ENCODE results near the gene CCDC171.
"Not testable (repeated sequence)": the region's sequence is repeated elsewhere in the genome, so short reads cannot be mapped to it uniquely, and the experiment has no call there.

Gene CCDC171

DNA sequence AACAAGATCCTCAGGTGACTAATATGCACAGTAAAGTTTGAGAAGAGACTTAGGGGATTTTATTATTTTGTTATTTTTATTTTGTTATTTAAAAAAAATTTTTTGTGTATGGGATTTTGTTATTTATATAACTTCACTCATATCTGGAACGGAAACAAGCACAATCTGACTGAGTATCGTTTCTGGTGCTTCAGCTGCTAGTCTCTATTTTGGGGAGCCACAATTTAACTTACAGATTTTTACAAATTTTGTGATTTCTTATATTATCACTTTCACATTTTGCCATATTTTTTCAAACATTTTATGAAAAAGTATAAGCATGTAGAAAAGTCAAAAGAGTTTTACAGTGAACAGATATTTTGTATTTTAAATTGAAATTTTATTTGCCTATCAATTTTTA, 208.7 kb downstream of the CCDC171 start:
- DNase-seq (ENCODE audit: low read depth in 2 of 2): no peak

DNA sequence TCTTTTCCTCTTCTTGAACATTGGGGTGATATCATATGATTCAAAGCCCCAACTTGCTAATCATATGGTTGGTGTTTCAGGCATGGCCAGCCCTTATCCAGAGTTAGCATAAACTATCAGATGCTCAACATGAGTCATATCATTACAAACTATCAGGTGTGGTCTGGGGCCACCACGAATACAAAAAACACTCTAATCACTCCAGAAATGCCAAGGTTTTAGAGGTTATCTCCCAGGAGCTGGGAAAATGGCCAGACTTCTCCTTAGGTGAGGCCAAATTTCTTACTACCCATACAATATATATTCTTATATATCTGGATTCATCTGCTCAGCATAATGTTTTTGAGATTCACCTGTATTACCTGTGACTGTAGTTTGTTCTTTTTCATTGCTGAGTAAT, 210.5 kb downstream of the CCDC171 start:
- no peak for DNase-seq (ENCODE audit: low read depth in 2 of 2)

DNA sequence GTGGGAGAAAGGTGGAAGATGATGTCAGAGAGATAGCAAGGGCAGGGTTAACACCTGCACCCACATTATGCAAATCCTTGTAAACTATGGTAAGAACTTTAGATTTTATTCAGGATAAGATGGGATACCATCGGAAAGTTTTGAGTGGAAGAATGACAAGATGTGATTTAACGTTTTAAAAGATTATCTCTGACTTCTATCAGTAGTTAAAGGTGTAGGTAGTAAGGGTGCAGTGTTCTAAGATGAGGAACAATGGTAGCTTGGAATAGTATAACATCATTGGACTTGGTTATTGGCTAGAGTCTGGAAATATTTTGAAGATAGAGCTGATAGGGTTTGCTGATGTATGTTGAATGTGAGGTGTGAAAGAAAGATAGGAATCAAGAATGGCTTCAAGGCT, 211.3 kb downstream of the CCDC171 start:
- DNase-seq (ENCODE audit: low read depth in 2 of 2): no peak

DNA sequence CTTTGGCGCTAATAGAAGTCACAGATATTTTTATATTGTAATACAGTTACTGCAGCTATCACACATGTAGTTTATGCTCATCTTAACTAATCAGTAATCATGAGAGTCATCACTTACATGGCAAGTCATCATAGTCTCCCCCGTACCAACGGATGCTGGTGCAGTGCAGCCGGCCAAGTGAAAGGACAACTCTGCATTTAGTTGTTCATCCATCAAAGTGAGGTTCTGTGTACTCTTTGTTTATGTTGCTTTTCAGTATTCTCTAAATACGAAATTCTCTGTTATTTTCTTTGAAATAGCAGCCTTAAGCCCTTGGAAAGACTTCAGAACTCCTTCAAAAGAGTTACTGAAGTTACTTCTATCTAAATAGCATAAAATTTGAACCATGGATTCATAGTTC, 216.7 kb downstream of the CCDC171 start:
- DNase-seq (ENCODE audit: low read depth in 2 of 2): no peak

DNA sequence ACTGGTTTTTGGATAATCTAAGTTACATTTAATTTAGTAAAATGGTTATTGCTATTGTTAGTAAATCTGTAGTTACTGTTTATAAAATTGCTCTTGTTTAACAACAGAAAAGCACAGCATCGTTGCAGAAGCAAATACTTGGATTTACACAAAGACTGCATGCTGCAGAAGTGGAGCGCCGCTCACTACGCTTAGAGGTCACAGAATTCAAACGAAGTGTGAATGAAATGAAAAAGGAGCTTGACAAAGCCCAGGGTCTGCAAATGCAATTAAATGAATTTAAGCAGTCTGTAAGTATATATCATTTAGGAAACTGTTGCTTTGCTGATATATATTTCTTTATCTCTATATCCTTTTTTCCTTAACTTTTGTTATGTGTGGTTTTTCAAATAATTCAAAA, 226.0 kb downstream of the CCDC171 start:
- DNase-seq (ENCODE audit: low read depth in 2 of 2): no peak

DNA sequence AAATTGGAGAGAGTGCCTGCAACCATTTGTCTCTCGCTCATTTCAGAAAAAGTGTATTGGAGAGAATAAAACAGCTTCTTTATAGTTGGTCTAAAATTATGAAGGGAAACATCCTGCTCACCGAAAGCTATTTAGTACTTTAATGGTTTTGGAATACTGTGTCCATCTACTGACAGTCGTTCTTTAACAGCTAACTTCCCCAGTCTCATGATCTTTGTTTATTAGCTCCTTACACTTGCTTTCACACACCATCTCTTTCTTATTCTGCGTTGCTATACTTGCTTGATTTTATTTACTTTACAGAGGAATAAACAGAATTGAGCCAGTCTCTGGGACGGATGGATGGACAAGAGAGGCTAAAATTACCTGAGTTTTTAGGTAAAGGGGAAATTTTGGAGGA, 229.3 kb downstream of the CCDC171 start:
- DNase-seq (ENCODE audit: low read depth in 2 of 2): no peak

DNA sequence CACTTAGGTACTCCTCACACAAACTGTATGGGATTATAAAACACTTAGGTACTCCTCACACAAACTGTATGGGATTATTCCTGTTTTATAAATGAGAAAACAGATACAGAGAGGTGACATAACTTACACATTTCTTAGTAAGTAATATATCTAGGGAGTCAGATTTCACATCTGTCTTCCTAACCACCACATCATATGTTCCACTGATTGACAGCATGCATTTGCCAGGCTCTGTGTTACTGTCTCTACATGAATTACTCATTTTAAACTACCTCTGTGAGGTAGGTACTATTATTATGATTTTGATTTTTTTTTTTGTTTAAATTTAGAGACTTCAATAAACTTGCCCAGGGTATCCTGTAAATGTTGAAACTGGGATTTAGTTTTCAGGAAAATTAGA, 232.7 kb downstream of the CCDC171 start:
- DNase-seq (ENCODE audit: low read depth in 2 of 2): no peak

DNA sequence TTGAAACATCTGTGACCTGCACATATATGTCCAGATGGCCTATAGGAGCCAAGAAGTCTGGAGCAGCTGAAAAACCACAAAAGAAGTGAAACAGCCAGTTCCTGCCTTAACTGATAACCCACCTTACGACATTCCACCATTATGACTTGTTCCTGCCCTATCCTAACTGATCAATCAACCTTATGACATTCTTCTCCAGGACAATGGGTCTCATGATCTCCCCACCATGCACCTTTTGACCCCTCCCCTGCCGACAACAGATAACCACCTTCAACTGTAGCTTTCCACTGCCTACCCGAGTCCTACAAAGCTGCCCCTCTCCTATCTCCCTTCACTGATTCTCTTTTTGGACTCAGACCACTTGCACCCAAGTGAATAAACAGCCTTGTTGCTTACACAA, 233.8 kb downstream of the CCDC171 start:
- no peak for DNase-seq (ENCODE audit: low read depth in 2 of 2)

DNA sequence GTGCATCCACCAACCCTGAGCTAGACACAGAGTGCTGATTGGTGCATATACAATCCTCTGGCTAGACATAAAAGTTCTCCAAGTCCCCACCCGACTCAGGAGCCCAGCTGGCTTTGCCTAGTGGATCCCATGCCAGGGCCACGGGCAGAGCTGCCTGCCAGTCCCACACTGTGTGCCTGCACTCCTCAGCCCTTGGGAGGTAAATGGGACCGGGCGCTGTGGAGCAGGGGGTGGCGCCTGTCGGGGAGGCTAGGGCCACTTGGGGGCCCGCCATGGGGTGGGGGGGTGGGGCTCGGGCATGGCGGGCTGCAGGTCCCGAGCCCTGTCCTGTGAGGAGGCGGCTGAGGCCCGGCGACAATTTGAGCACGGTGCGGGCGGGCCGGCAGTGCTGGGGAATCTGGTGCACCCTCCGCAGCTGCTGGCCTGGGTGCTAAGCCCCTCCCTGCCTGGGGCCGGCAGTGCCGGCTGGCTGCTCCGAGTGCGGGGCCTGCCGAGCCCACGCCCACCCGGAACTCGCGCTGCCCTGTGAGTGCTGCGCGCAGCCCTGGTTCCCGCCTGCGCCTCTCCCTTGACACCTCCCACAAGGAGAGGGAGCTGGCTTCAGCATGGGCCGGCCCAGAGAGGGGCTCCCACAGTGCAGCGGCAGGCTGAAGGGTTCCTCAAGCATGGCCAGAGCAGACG, 257.5 kb downstream of the CCDC171 start:
- DNase-seq (ENCODE audit: low read depth in 2 of 2): not testable (repeated sequence)

DNA sequence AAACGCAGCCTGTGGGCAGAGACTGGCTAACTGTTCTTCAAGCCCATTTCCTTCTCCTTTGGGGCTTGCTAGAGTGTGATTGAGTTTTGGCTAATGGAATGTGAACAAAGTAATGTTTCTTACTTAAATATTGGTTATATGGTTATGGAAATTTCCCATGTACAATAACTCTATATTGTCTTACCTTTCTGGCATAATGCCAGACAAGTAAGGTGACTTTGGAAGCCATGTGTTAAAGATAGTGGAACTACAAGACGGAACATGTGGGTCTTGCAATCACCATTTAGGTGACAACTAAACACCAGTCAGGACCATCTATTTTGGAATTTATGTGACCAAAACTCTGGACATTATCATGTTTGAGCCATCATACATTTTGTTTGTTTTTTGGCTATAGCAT, 260.2 kb downstream of the CCDC171 start:
- DNase-seq (ENCODE audit: low read depth in 2 of 2): no peak

DNA sequence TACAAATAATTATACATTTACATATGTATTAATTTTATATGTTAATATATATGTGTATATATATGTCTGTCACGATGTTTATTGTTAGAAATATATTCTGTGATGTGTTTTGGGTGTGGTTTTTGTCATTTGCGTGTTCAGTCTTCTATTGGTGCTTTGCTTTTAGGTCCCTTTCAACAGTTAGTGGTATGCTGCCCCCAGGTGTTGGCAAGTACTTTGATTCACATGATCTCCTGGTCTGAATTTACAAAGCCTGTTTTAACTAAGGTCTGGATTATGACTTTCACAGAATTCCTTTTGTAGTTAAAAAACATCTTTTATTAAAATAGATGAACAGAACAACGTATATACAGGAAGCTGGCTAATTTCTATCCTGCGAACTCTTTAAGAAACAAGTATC, 271.5 kb downstream of the CCDC171 start:
- DNase-seq (ENCODE audit: low read depth in 2 of 2): no peak

DNA sequence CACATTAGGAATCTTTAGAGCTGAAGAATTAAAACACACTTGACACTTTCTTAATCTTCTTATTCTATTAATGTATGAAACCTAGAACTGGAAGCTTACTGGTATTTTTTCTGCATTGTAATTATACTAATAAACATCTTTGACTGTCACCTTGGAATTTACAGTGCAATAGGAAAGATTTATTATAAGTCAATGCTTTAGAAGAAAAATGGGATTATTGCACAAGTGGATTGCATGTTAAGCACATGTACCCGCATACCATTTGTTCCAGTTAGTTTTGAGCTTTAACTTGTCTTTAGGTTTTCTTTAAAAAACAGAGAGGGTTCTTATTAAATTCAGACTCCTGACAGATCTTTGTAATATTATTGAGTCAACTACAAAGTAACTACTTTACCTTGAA, 278.5 kb downstream of the CCDC171 start:
- DNase-seq (ENCODE audit: low read depth in 2 of 2): no peak

DNA sequence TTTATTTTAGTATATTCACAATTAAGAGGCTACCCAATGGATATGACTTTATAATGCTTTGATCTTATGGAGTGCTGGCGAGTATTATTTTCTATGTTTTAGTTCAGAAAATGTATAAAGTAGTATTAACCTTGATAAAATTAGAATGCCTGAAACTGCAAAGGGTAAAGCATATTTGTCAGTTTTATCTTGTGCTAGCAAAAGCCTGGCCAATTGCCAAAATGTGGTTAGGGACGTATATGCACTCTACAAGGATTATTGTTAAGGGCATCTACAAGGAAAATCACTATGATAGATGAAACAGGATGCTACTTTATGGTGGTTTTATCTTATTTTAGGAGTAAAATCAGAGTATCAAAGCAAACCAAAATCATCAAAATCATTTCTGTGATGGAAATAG, 281.7 kb downstream of the CCDC171 start:
- DNase-seq (ENCODE audit: low read depth in 2 of 2): no peak

DNA sequence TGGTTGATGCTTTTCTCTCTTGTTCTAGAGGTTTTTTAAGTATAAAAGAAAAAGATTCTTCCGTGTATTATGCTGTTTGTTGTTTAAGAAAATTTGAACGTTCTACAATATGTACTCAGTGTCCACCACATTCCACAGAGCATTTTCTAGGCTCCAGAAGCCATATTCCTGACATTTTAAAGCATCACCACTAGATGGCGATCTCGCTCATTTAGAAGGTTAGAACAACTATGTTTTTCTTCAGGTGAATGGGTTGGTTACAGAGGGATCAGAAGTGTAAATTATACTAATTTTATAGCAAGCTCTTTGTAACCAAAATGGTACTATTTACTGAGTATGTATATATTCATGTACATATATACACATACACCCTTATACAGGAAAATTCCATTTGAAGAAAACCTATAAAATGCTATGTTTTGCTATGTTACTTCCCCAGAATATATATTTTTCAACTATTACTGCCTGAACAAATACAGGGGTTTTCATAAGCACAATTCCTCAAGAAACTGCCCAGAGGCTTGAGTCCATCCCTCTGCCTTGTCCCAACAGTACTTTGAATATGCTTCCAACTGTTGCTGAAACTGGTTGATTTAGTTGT, 284.3 kb downstream of the CCDC171 start:
- DNase-seq (ENCODE audit: low read depth in 2 of 2): peak in 1 of 2 donors; percentile 11

DNA sequence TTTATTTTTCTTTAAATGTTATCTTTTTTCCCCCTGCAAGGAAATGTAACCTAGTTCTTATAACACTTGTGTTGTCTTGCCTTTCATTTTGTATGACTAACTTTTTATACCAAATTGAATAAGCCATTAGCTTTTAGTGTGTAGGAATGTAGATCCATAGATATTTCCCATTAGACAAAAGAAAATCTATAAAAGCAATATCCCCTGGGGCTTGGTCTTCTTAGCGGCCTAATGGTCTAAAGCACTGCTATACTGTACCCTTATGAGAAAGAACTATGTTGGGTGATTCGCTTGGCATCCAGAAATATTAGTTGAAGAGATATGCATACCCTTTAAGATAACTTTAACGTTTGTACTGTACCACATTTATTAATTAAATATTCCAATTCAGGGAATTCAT, 289.2 kb downstream of the CCDC171 start:
- DNase-seq (ENCODE audit: low read depth in 2 of 2): no peak

DNA sequence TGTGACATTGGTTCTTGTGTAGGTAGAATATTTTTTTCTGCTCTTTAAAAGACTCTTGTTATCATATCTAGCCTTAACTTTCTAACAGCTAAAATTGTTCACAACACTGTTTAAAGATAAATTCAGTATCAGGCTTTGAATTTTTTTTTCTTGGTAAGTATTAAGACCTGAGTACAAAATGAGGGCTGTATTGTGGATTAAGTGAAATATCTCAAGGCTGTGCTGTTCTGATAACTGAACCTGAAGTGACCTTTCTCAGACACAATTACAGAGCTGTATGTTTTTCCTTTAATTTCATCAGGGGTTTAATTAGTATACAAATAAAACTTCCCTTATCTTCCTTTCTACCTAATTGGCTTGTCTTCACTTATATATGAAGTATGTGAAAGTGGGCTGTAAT, 290.5 kb downstream of the CCDC171 start:
- no peak for DNase-seq (ENCODE audit: low read depth in 2 of 2)

DNA sequence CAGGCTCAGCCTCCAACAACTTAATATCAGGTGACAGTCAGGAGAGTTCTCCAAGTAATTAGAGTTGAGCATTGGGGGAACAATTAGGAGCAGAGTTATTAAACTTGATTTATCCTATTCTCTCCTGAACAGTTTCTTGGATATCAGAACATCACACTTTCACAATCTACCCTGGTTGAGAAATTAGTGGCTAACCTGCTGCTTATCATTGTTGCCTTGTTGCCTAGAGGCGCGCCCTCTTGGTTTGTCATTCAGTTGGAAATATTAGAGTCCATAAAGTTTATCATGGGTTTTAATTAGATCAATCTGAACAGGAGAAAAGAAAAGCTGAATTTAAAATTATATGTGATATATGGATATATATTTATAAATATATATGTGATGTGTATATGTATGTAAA, 291.1 kb downstream of the CCDC171 start:
- no peak for DNase-seq (ENCODE audit: low read depth in 2 of 2)

DNA sequence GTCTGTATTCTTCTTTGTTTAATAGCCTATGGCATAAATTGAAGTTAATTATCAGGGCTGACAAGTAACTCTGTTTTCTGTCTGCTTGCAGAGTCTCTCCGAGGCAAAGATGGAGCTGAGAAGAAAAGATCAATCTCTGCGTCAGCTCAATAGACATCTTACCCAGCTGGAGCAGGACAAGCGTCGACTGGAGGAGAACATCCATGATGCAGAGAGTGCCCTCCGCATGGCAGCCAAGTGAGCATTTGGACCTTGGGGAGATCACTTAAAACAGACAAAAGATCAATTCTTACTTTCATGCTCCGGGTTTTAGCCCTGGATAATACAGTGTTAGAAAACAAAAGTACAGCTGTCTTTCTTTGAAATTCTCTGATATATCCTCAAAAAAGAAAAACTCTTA, 293.8 kb downstream of the CCDC171 start:
- no peak for DNase-seq (ENCODE audit: low read depth in 2 of 2)

DNA sequence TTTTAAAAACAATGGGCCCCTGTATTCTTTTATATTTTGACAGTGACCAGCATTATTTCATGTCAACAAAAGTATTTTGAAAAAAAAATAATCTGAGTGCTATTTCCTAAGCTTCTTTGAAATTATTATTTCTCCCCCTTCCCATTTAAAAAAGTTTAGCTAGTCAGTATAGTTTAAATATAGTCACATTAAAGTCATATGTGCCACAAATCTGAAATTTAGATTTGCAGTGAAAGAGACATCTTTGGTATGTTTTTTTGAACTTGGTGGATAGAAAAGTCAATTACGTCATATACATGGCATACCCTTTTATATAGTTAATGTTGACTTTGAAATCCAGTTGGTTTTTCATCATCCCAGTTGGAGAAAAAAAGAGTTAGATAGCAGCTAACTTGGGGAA, 297.0 kb downstream of the CCDC171 start:
- DNase-seq (ENCODE audit: low read depth in 2 of 2): no peak

DNA sequence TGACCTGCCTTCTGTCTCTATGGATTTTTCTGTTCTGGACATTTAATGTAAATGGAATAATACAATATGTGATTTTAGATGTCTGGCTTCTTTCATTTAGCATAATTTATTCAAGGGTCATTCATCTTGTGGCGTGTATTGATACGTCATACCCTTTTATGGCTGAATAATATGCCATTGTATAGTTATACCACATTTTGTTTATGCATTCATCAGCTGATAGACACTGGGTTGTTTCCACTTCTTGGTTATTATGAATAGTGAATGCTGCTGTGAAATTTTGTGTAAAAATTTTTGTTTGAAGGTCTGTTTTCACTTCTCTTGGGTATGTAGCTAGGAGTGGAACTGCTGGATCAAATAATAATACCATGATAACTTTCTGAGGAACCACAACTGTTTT, 298.9 kb downstream of the CCDC171 start:
- no peak for DNase-seq (ENCODE audit: low read depth in 2 of 2)

DNA sequence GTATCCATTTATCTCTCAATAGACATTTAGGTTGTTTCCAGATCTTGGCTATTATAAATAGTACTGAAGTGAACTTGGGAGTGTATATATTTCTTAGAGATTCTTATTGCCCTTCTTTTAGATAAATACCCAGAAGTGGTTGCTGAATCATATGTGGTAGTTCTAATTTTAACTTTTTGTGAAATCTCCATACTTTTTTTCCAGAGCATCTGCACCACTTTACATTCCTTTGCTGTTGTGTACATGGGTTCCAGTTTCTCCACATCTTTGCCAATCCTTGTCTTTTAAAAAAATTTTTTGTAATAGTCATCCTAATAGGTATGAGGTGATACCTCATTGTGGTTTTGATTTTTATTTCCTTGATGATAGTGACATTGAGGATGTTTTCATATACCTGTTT, 303.7 kb downstream of the CCDC171 start:
- no peak for DNase-seq (ENCODE audit: low read depth in 2 of 2)

DNA sequence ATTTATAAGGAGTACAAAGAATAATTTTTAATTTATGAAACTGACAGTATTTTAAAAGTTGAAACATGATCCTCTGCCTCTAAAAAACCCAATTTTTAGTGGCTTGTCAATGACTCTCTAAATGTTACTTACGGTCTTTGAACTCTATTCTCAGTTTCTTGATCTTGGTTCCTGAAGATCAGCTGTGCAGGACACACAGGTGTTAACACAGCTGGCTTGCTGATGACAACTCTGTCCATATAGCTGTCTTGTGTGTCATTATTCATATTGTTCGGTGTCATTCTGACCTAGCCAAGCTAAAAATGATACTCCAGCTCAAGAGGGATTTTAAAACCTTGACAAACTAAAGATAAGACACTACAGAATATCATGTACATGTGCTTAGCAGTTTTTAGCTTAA, 314.5 kb downstream of the CCDC171 start:
- DNase-seq (ENCODE audit: low read depth in 2 of 2): no peak

DNA sequence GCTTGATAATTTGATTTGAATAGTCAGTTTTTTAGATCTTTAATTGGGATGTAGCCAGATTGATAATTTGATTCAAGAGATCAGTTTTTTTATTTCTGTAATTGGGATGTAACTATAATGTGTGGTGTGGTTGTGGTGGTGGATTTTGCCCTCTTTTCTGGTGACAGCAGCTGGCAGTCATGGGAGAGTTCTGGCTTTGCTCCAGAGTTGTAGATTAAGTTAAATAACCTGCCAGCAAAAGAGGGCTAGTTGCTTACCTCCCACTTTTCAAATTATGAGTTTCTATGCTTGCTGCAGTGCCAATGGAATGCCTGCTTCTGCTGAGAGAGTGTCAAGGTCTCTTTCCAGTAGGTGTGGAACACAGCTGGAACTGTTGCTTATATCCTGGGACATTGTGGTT, 315.1 kb downstream of the CCDC171 start:
- no peak for DNase-seq (ENCODE audit: low read depth in 2 of 2)

DNA sequence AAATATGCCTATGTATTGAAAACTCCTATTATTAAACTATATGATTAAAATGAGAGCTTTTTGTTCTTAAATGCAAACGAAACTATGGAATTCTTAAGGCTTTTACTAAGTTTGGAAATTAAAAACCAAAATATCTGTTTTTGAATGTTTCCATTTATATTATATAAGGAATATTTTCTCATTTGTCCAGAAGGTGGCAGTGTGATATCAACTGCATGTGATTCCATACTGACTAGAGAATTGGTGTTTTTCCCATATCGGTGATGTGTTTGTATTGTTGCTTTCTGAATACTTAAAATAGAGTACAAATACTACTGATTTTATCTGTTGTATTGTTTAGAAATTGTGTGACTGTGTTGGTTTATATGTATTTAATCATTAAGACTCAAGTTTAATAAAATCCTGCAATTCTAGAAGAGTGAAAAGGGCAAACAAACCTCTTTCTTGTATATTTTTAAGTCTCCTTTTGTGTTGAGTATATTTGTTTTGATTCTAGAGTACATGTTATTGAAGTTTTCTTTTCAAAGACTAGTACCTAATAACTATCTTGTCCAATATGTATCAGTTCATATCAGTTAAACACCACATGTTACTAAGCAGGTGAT, 320.8 kb downstream of the CCDC171 start:
- no peak for DNase-seq (ENCODE audit: low read depth in 2 of 2)
